A549 (cell line): ENCODE results near the gene STAT2.
"Not testable (repeated sequence)": the region's sequence is repeated elsewhere in the genome, so short reads cannot be mapped to it uniquely, and the experiment has no call there.

Experiments used
- CTCF ChIP-seq: fragments of >200 bp; sonication (Bioruptor Twin); formaldehyde crosslinking; IDR thresholded peaks from 3 replicates; pipeline ENCODE4 v1.5.1; 2016
- EP300 ChIP-seq, 2 experiments: fragments of >200 bp; sonication (Bioruptor Twin); formaldehyde crosslinking; IDR thresholded peaks; 2 replicates in 1 of 2; 3 replicates in 1 of 2; pipeline ENCODE4 v1.6.1; 2016 to 2017
- ESRRA ChIP-seq: fragments of 150-350 bp; IDR thresholded peaks from 2 replicates; pipeline ENCODE4 v1.6.1; 2014; ENCODE audit warnings: mild to moderate bottlenecking, low read length, borderline replicate concordance
- FOXS1 ChIP-seq: fragments of 250-450 bp; sonication (Bioruptor Pico); IDR thresholded peaks from 2 replicates; pipeline ENCODE4 v1.5.0; 2020; ENCODE audit warnings: mild to moderate bottlenecking, moderate library complexity
- GATA3 ChIP-seq: IDR thresholded peaks from 2 replicates; pipeline ENCODE4 v1.6.1; 2012; ENCODE audit warnings: borderline replicate concordance
- HDAC2 ChIP-seq: fragments of 200-600 bp; sonication (generic); IDR thresholded peaks from 2 replicates; pipeline ENCODE4 v1.6.1; 2016
- NPAS2 ChIP-seq: fragments of 250-450 bp; sonication (Bioruptor Pico); IDR thresholded peaks from 2 replicates; pipeline ENCODE4 v1.8.0; 2022; ENCODE audit warnings: mild to moderate bottlenecking, moderate library complexity, borderline replicate concordance
- POLR2A ChIP-seq: IDR thresholded peaks from 2 replicates; pipeline ENCODE4 v1.6.1; 2012; ENCODE audit warnings: mild to moderate bottlenecking, low read length
- RAD21 ChIP-seq, 2 experiments: fragments of >200 bp in 1 of 2; sonication (Bioruptor Twin) in 1 of 2; formaldehyde crosslinking in 1 of 2; IDR thresholded peaks in 1 of 2; conservative IDR thresholded peaks in 1 of 2; 2 replicates in 1 of 2; 3 replicates in 1 of 2; pipeline ENCODE4 v1.6.1; 2012 to 2018; ENCODE audit warnings: inconsistent platforms in 1 of 2
- RCOR1 ChIP-seq: fragments of 150-350 bp; IDR thresholded peaks from 2 replicates; pipeline ENCODE4 v1.6.1; 2014; ENCODE audit warnings: antibody characterized with exemption, low read length, low read depth
- REST ChIP-seq: fragments of 200-600 bp; sonication (generic); IDR thresholded peaks from 2 replicates; pipeline ENCODE4 v1.6.1; 2016; ENCODE audit warnings: antibody characterized with exemption, mild to moderate bottlenecking, moderate library complexity
- RFX5 ChIP-seq: fragments of 450-650 bp; IDR thresholded peaks from 2 replicates; pipeline ENCODE4 v1.7.1; 2014; ENCODE audit warnings: antibody characterized with exemption, mild to moderate bottlenecking, moderate library complexity
- RNF2 ChIP-seq: fragments of 200-600 bp; sonication (generic); IDR thresholded peaks from 2 replicates; pipeline ENCODE4 v1.6.1; 2016; ENCODE audit warnings: low read depth, mild to moderate bottlenecking, antibody characterized with exemption, moderate library complexity, borderline replicate concordance

GRCh38 chr12:56399466-56399865 is 39.6 kb upstream of the STAT2 start:
- TF ChIP-seq REST; GATA3; FOXS1 (CRISPR knock-in tag); CTCF; ESRRA; RAD21 (conservative IDR thresholded peaks at IDR 0.05 in 1 of 2, IDR thresholded peaks at IDR 0.05 in 1 of 2); EP300 (IDR thresholded peaks at IDR 0.05); RCOR1; HDAC2; RNF2; POLR2A; RFX5; NPAS2 (CRISPR knock-in tag): not testable (repeated sequence)
